Osteoblast (primary cell): Measurements from ENCODE around the gene ARHGAP42. TPM values are rescaled to one million over a fixed set of nuclear protein-coding genes. Genes with fewer than 3 reads are reported as not detected.

Experiments used
- DNase-seq: peaks from one replicate; pipeline ENCODE4 v3.0.0; 2011; ENCODE audit warnings: low spot score, mixed read lengths; ENCODE audit not compliant: insufficient read length; ENCODE audit errors: missing footprints
- H2AFZ ChIP-seq: 2 replicates; pipeline ENCODE4 v1.6.0; 2011; ENCODE audit warnings: mild to moderate bottlenecking, low read length
- H3K27ac ChIP-seq: 2 replicates; pipeline ENCODE4 v1.5.1; 2011; ENCODE audit warnings: mild to moderate bottlenecking, low read depth, low read length, moderate library complexity
- H3K27me3 ChIP-seq: 2 replicates; pipeline ENCODE4 v1.6.0; 2012; ENCODE audit warnings: mild to moderate bottlenecking, control low read depth, inconsistent platforms, low read length, moderate library complexity; ENCODE audit not compliant: insufficient read depth
- H3K36me3 ChIP-seq: 2 replicates; pipeline ENCODE4 v1.5.1; 2011; ENCODE audit warnings: mild to moderate bottlenecking, low read length, control low read depth, moderate library complexity; ENCODE audit not compliant: insufficient read depth
- H3K4me1 ChIP-seq: 2 replicates; pipeline ENCODE4 v1.5.1; 2011; ENCODE audit warnings: mild to moderate bottlenecking, low read length, control low read depth, moderate library complexity; ENCODE audit not compliant: insufficient read depth
- H3K4me2 ChIP-seq: 2 replicates; pipeline ENCODE4 v1.6.0; 2011; ENCODE audit warnings: mild to moderate bottlenecking, low read length; ENCODE audit not compliant: insufficient read depth
- H3K4me3 ChIP-seq: fragments of 200-600 bp; sonication (generic); 3 replicates; pipeline ENCODE4 v1.5.1; 2012; ENCODE audit warnings: mild to moderate bottlenecking, low read length, inconsistent platforms; ENCODE audit not compliant: insufficient read depth
- H3K79me2 ChIP-seq: 2 replicates; pipeline ENCODE4 v1.6.0; 2012; ENCODE audit warnings: mild to moderate bottlenecking, low read length, control low read depth, inconsistent platforms; ENCODE audit not compliant: insufficient read depth
- H3K9me3 ChIP-seq: 2 replicates; pipeline ENCODE4 v1.5.1; 2011; ENCODE audit warnings: low read depth, low read length, control low read depth
- H4K20me1 ChIP-seq: 2 replicates; pipeline ENCODE4 v1.6.0; 2012; ENCODE audit warnings: mild to moderate bottlenecking, low read length, control low read depth; ENCODE audit not compliant: insufficient read depth
- total RNA-seq: library from RNA; depleted of rRNA; stranded (reverse); fragments of >200 nt; gene quantifications from 2 replicates; pipeline ENCODE4 v1.2.3, GENCODE V29; 2012
- TF ChIP-seq, protein P1 (sequence below): IDR thresholded peaks from 2 replicates; pipeline ENCODE4 v1.5.1; 2011; ENCODE audit warnings: mild to moderate bottlenecking, low read depth, low read length, moderate library complexity; ENCODE audit errors: extremely low read depth

The ARHGAP42 gene
- total RNA-seq, 1 donor, result 9.4 TPM

GRCh38 chr11:100800202-100800601 is 113.1 kb downstream of the ARHGAP42 start:
- no peak overlapping the region for H3K27ac ChIP-seq
- H4K20me1 ChIP-seq, result no peaks in the 10 kb centered on the region
- no peak overlapping the region for H3K4me2 ChIP-seq
- H3K9me3 ChIP-seq, result no peaks in the 10 kb centered on the region
- no peaks in the 10 kb centered on the region for H3K4me1 ChIP-seq
- no peak overlapping the region for H2AFZ ChIP-seq
- no peaks in the 10 kb centered on the region for H3K36me3 ChIP-seq
- no peaks in the 10 kb centered on the region for H3K79me2 ChIP-seq
- TF ChIP-seq, protein P1, sequence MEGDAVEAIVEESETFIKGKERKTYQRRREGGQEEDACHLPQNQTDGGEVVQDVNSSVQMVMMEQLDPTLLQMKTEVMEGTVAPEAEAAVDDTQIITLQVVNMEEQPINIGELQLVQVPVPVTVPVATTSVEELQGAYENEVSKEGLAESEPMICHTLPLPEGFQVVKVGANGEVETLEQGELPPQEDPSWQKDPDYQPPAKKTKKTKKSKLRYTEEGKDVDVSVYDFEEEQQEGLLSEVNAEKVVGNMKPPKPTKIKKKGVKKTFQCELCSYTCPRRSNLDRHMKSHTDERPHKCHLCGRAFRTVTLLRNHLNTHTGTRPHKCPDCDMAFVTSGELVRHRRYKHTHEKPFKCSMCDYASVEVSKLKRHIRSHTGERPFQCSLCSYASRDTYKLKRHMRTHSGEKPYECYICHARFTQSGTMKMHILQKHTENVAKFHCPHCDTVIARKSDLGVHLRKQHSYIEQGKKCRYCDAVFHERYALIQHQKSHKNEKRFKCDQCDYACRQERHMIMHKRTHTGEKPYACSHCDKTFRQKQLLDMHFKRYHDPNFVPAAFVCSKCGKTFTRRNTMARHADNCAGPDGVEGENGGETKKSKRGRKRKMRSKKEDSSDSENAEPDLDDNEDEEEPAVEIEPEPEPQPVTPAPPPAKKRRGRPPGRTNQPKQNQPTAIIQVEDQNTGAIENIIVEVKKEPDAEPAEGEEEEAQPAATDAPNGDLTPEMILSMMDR, result no peak
- DNase-seq, result no peak
- no peak overlapping the region for H3K4me3 ChIP-seq
- H3K27me3 ChIP-seq, result no peaks in the 10 kb centered on the region

GRCh38 chr11:100801225-100801999 is 114.3 kb downstream of the ARHGAP42 start:
- no peaks in the 10 kb centered on the region for H3K4me1 ChIP-seq
- no peaks in the 10 kb centered on the region for H3K36me3 ChIP-seq
- H4K20me1 ChIP-seq, result no peaks in the 10 kb centered on the region
- no peak for DNase-seq
- no peaks in the 10 kb centered on the region for H3K27me3 ChIP-seq
- H3K27ac ChIP-seq, result no peak overlapping the region
- H3K9me3 ChIP-seq, result no peaks in the 10 kb centered on the region
- no peaks in the 10 kb centered on the region for H3K79me2 ChIP-seq
- TF ChIP-seq, protein P1, result no peak
- no peak overlapping the region for H3K4me2 ChIP-seq
- no peak overlapping the region for H2AFZ ChIP-seq
- no peak overlapping the region for H3K4me3 ChIP-seq

GRCh38 chr11:100805506-100806199 is 118.6 kb downstream of the ARHGAP42 start:
- DNase-seq, result peak; percentile 13
- H3K79me2 ChIP-seq, result no peaks in the 10 kb centered on the region
- no peaks in the 10 kb centered on the region for H3K27me3 ChIP-seq
- no peaks in the 10 kb centered on the region for H4K20me1 ChIP-seq
- no peak overlapping the region for H3K27ac ChIP-seq
- H2AFZ ChIP-seq, result no peak overlapping the region
- TF ChIP-seq, protein P1, result no peak
- no peaks in the 10 kb centered on the region for H3K9me3 ChIP-seq
- peaks cover 19% of the 10 kb centered on the region for H3K4me1 ChIP-seq
- no peaks in the 10 kb centered on the region for H3K36me3 ChIP-seq
- H3K4me2 ChIP-seq, result no peak overlapping the region
- no peak overlapping the region for H3K4me3 ChIP-seq

GRCh38 chr11:100806296-100806695 is 119.2 kb downstream of the ARHGAP42 start:
- H3K4me1 ChIP-seq, result peaks cover 19% of the 10 kb centered on the region
- no peak for DNase-seq

More at GRCh38 chr11:100806296-100806695, 119.2 kb downstream of the ARHGAP42 start:
- Histone ChIP-seq H3K79me2 (no peaks in the 10 kb centered on the region), H3K27ac (no peak overlapping the region), H3K4me3 (no peak overlapping the region), H4K20me1 (no peaks in the 10 kb centered on the region), H3K9me3 (no peaks in the 10 kb centered on the region), H3K27me3 (no peaks in the 10 kb centered on the region), H3K4me2 (no peak overlapping the region), H2AFZ (no peak overlapping the region), H3K36me3 (no peaks in the 10 kb centered on the region)
- TF ChIP-seq, protein P1, result no peak
